Mesodermal cell (in vitro differentiated cells): ENCODE data around the gene COL4A2.

Experiments
- H3K27ac ChIP-seq: 2 replicates; pipeline ENCODE4 v1.7.0; 2013; ENCODE audit warnings: mild to moderate bottlenecking, low read depth, low read length, moderate library complexity; ENCODE audit not compliant: severe bottlenecking
- H3K36me3 ChIP-seq: 2 replicates; pipeline ENCODE4 v1.7.1; 2013; ENCODE audit warnings: mild to moderate bottlenecking, low read length, moderate library complexity; ENCODE audit not compliant: control insufficient read depth, insufficient read depth
- H3K4me1 ChIP-seq: one replicate; pipeline ENCODE4 v1.7.1; 2013; ENCODE audit warnings: mild to moderate bottlenecking, low read length; ENCODE audit not compliant: insufficient read depth, control insufficient read depth, poor library complexity, severe bottlenecking
- H3K4me3 ChIP-seq: 2 replicates; pipeline ENCODE4 v1.7.0; 2013; ENCODE audit warnings: low read length, control low read depth, mild to moderate bottlenecking; ENCODE audit not compliant: insufficient read depth, poor library complexity, severe bottlenecking; ENCODE audit errors: extremely low read depth
- H3K9me3 ChIP-seq: 2 replicates; pipeline ENCODE4 v1.7.1; 2013; ENCODE audit warnings: mild to moderate bottlenecking, low read length, moderate library complexity; ENCODE audit not compliant: control insufficient read depth
- WGBS, 2 experiments: methylation state at CpG; one replicate each; pipeline ENCODE4 v1.1.5; 2013; ENCODE audit warnings: missing lambda C conversion rate in 2 of 2; ENCODE audit not compliant: insufficient coverage in 2 of 2; 5-methylcytosine and 5-hydroxymethylcytosine counted together

COL4A2 gene

GRCh38 chr13:110371550-110372465 lies 64.7 kb downstream of the COL4A2 start:
- 70 to 89% methylated on average over 9 to 16 of the region's 20 CpGs for WGBS, 2 experiments
- peaks cover 24% of the 10 kb centered on the region for H3K4me1 ChIP-seq
- H3K9me3 ChIP-seq, result no peaks in the 10 kb centered on the region
- no peak overlapping the region for H3K4me3 ChIP-seq
- peak overlapping the region; percentile 39 for H3K27ac ChIP-seq
- peaks cover 16% of the 10 kb centered on the region for H3K36me3 ChIP-seq

- Histone ChIP-seq H3K4me1 (peaks cover 16% of the 10 kb centered on the region), H3K27ac (no peak overlapping the region), H3K9me3 (no peaks in the 10 kb centered on the region), H3K4me3 (no peak overlapping the region), H3K36me3 (peaks cover 21% of the 10 kb centered on the region)
These were observed 65.6 kb downstream of the COL4A2 start for GRCh38 chr13:110372676-110373075.

GRCh38 chr13:110373617-110374016 lies 66.5 kb downstream of the COL4A2 start:
- 97 to 98% methylated on average over 6 to 8 of the region's 9 CpGs for WGBS, 2 experiments
- H3K27ac ChIP-seq, result no peak overlapping the region
- peaks cover 12% of the 10 kb centered on the region for H3K4me1 ChIP-seq
- H3K4me3 ChIP-seq, result no peak overlapping the region
- H3K9me3 ChIP-seq, result no peaks in the 10 kb centered on the region
- H3K36me3 ChIP-seq, result peaks cover 29% of the 10 kb centered on the region

- Histone ChIP-seq H3K4me3 (no peak overlapping the region), H3K27ac (no peak overlapping the region), H3K9me3 (no peaks in the 10 kb centered on the region), H3K36me3 (peaks cover 31% of the 10 kb centered on the region), H3K4me1 (peaks cover 21% of the 10 kb centered on the region)
- 93 to 95% methylated on average over 7 of the region's 10 CpGs for WGBS, 2 experiments
These were observed 67.6 kb downstream of the COL4A2 start for GRCh38 chr13:110374431-110375370.

- H3K27ac ChIP-seq, result no peak overlapping the region
- H3K9me3 ChIP-seq, result no peaks in the 10 kb centered on the region
- 100% methylated on average over 1 of the region's 5 CpGs; no CpG with 5 or more reads in 1 of the 2 experiments for WGBS, 2 experiments
- peaks cover 39% of the 10 kb centered on the region for H3K36me3 ChIP-seq
- no peak overlapping the region for H3K4me3 ChIP-seq
- H3K4me1 ChIP-seq, result peaks cover 25% of the 10 kb centered on the region
These were observed 69.0 kb downstream of the COL4A2 start for GRCh38 chr13:110376120-110376519.

- 94 to 100% methylated on average over 1 to 2 of the region's 6 CpGs for WGBS, 2 experiments
- H3K9me3 ChIP-seq, result no peaks in the 10 kb centered on the region
These were observed 70.2 kb downstream of the COL4A2 start for GRCh38 chr13:110377178-110377825.

GRCh38 chr13:110377826-110378201 lies 70.7 kb downstream of the COL4A2 start:
- Histone ChIP-seq H3K9me3 (no peaks in the 10 kb centered on the region), H3K4me1 (peaks cover 18% of the 10 kb centered on the region), H3K27ac (no peak overlapping the region), H3K4me3 (no peak overlapping the region), H3K36me3 (peaks cover 50% of the 10 kb centered on the region)
- WGBS, 2 experiments, result 96 to 100% methylated on average over 5 of the region's 5 CpGs

More at GRCh38 chr13:110377178-110377825, 70.2 kb downstream of the COL4A2 start:
- H3K27ac ChIP-seq, result no peak overlapping the region
- H3K4me1 ChIP-seq, result peaks cover 18% of the 10 kb centered on the region
- peaks cover 50% of the 10 kb centered on the region for H3K36me3 ChIP-seq
- no peak overlapping the region for H3K4me3 ChIP-seq

GRCh38 chr13:110379358-110379757 lies 72.3 kb downstream of the COL4A2 start:
- WGBS, 2 experiments, result 90 to 91% methylated on average over 8 to 9 of the region's 9 CpGs
- peaks cover 53% of the 10 kb centered on the region for H3K36me3 ChIP-seq

GRCh38 chr13:110379905-110380341 lies 72.8 kb downstream of the COL4A2 start:
- H3K36me3 ChIP-seq, result peaks cover 59% of the 10 kb centered on the region
- peak overlapping the region; percentile 33 for H3K27ac ChIP-seq
- WGBS, 2 experiments, result 14 to 19% methylated on average over 2 of the region's 4 CpGs
- H3K4me3 ChIP-seq, result no peak overlapping the region
- H3K9me3 ChIP-seq, result no peaks in the 10 kb centered on the region
- peaks cover 18% of the 10 kb centered on the region for H3K4me1 ChIP-seq

More at GRCh38 chr13:110379358-110379757, 72.3 kb downstream of the COL4A2 start:
- Histone ChIP-seq H3K9me3 (no peaks in the 10 kb centered on the region), H3K4me1 (peaks cover 18% of the 10 kb centered on the region), H3K4me3 (no peak overlapping the region), H3K27ac (no peak overlapping the region)

GRCh38 chr13:110380359-110381028 lies 73.4 kb downstream of the COL4A2 start:
- WGBS, 2 experiments, result 85 to 88% methylated on average over 10 to 12 of the region's 14 CpGs
- Histone ChIP-seq H3K9me3 (no peaks in the 10 kb centered on the region), H3K27ac (peak overlapping the region; percentile 50), H3K4me3 (no peak overlapping the region), H3K4me1 (peaks cover 18% of the 10 kb centered on the region), H3K36me3 (peaks cover 59% of the 10 kb centered on the region)
